Peyer's patch (tissue), 4 donors: Measurements from ENCODE around the gene MPL.

ENCODE experiments used
- POLR2A ChIP-seq, 2 donors: fragments of 450-650 bp; IDR thresholded peaks; one replicate each; pipeline ENCODE4 v1.5.1; 2017; ENCODE audit warnings: antibody characterized with exemption in 2 of 2, mild to moderate bottlenecking in 2 of 2, moderate library complexity in 2 of 2
- TF ChIP-seq, protein P1 (sequence below), 6 experiments: fragments of 450-650 bp in 4 of 6; fragments of 200-600 bp in 2 of 6; sonication (generic) in 1 of 6; IDR thresholded peaks; one replicate each; pipeline ENCODE4 v1.5.1; 2017 to 2019; ENCODE audit warnings: antibody characterized with exemption in 6 of 6, mild to moderate bottlenecking in 3 of 6, moderate library complexity in 1 of 6

DNA sequence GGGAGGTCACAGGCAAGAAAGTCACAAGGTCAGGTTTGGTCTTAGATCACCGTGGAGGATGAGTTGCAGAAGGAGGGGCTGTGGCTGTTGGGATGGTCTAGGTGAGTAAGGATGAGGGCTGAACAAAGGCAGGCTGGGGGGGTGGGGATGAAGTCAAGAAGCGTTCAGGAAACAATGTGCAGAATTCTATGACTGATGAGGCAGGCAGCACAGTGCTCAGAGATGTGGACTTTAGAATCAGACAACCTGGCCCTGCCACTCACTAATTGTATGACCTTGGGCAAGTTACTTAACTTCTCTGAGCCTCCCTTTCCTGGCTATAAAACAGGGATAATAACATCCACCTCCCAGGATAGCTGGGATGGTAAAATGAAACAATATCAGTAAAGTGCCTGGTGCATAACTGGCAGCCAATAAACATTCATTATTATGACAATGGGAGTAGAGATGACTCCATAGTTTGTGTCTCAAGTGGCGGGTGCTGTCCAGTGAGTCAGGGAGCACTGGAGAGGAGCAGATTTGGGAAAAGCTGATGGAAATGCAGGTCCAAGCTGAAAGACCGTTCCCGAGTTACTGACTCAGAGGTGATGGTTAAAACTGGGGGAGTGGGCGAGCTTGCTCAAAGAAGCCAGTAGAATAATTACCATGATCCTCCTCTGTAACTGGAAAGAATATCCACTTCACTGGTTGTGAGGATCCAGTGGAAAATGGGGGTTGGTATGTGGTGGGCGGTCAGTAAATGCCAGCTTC is 34.7 kb upstream of the MPL start:
- TF ChIP-seq, protein P1, sequence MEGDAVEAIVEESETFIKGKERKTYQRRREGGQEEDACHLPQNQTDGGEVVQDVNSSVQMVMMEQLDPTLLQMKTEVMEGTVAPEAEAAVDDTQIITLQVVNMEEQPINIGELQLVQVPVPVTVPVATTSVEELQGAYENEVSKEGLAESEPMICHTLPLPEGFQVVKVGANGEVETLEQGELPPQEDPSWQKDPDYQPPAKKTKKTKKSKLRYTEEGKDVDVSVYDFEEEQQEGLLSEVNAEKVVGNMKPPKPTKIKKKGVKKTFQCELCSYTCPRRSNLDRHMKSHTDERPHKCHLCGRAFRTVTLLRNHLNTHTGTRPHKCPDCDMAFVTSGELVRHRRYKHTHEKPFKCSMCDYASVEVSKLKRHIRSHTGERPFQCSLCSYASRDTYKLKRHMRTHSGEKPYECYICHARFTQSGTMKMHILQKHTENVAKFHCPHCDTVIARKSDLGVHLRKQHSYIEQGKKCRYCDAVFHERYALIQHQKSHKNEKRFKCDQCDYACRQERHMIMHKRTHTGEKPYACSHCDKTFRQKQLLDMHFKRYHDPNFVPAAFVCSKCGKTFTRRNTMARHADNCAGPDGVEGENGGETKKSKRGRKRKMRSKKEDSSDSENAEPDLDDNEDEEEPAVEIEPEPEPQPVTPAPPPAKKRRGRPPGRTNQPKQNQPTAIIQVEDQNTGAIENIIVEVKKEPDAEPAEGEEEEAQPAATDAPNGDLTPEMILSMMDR (IDR thresholded peaks at IDR 0.05): no peak
- TF ChIP-seq POLR2A (IDR thresholded peaks at IDR 0.05): no peak
